ENCODE data around the gene TSPAN18.

DNA sequence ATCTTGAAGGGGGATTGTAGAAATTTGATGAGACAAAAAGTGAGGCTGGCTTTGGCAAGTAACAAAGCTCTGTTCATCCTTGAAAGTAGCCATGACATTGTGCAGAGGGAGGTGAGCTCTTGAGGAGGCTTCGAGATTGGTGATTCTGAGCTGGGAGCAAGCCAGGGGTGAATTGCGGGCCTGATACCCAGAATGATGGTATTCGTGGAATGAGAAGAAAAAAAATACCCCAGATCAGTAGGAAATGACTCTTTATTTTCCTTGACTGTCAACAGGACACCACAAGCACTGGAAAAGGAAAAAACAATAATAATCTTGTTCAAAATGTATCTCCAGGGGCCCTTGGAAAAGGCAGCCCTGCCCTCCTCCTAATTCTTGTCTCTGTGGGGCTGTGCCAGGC lies 62.7 kb downstream of the TSPAN18 start:
- TF ChIP-seq POLR2A (IDR thresholded peaks at IDR 0.05), result no peak
- TF ChIP-seq CTCF (IDR thresholded peaks at IDR 0.05), result no peak

Measured in tibial nerve (tissue), 3 donors.